Measurements from ENCODE around the gene RNF114.
"Not testable (repeated sequence)": the region's sequence is repeated elsewhere in the genome, so short reads cannot be mapped to it uniquely, and the experiment has no call there.

RNF114 gene

DNA sequence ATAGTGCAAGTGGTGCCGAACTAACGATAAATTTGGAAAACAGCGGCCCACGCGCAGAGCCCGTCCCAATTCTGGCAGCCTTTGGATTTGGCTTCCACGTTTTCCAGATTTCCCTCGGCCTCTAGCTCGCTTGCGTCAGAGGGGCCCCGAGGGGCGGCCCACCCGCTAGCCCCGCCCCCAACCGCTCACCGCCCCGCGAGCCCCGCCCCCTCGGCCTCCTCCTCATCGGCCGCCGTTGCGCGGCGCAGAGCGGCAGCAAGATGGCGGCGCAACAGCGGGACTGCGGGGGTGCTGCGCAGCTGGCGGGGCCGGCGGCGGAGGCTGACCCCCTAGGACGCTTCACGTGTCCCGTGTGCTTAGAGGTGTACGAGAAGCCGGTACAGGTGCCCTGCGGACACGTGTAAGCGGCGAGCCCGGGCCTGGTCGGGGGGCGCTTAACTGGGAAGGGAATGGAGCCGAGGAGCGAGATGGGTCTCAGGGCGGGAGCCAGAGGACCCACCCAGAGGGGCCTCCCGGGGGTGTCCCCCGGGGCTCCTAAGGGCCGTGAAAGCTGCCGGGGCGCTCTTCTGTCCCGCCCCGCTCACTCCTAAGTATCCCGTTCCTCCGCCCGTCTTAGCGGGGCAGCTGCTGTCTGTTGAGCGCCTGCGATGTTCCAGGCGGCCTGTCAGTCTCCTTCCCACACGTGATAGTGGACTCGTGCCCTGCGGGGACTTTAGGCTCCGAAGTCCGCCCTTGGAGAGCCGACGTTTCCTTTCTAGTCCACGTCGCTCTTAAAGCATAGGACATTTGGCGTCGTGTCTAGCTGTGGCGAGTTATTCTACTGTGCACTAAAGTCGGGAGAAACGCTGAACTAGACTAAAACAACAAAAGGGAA, at the start of gene RNF114:
Gene RNF114 (plus strand): TSS at position 245 of the 874 bp plus-strand sequence. CDS start 16 bp downstream, at position 261.
- DNase-seq (ENCODE audit: low read depth): peak; percentile 43

DNA sequence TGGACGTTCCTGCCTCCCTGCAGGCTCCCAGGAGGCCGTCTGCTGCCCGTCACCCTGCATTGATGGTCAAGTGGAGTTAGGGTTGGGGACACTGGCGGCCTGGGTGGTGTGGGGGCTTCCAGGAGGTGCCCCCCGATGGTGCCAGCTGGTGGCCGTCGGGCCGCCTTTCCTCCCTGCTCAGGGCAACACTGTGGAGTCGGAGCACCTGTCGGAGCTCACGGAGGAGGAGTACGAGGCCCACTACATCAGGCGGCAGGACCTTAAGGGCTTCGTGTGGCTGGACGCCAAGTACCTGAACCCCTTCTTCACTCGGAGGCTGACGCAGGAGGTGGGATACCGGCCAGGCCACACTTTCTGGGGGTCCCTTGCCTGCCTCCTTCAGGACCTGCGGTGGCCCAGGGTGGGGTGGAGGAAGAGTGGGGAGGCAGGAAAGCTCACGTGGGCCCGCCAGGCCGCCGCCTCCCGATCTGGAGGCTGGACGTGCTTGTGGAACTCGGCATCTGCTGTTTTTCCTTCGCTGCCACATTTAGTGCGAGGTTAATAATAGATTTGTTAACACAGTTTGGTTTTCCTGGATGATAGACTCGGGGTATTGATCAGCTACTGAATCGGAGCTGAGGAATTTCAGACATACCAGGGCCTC, 49.5 kb upstream of the RNF114 start:
- no peak for DNase-seq (ENCODE audit: low read depth)

GRCh38 chr20:49887251-49888211, 48.7 kb upstream of the RNF114 start:
- DNase-seq (ENCODE audit: low read depth): no peak

DNA sequence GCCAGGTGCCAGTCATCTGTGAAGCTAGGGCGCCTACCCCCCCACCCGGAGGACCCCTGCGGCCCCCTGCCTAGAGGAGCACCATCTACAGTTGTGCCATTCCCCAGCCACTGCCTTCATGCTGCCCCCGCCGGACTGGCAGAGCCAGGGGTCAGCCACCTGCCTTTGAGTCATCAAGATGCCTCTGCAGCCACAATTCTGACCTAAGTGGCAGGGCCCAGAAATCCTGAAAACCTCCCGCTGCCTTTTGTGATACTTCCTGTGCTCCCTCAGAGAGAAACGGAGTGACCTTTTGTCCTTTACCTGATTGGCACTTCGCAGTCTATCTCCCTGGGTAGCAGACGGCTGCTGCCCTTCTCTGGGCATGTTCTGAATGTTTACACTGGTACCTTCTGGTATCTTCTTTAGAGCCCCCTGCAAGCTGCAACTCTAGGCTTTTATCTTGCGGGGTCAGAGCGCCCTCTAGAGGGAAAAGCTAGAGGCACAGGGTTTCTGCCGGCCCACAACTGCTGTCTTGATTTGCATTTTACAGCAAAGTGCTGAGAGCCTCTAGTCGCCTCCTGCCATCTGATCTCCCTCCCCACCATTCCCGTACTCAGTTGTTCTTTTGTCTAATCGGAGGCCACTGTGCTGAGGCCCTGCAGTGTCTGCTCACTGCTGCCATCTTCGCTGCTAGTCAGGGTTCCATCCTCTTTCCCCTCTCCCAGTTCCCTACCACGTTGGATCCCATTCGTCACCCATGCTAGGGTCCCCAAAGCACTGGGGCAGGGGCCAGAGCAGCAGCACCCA, 47.8 kb upstream of the RNF114 start:
- no peak for DNase-seq (ENCODE audit: low read depth)

DNA sequence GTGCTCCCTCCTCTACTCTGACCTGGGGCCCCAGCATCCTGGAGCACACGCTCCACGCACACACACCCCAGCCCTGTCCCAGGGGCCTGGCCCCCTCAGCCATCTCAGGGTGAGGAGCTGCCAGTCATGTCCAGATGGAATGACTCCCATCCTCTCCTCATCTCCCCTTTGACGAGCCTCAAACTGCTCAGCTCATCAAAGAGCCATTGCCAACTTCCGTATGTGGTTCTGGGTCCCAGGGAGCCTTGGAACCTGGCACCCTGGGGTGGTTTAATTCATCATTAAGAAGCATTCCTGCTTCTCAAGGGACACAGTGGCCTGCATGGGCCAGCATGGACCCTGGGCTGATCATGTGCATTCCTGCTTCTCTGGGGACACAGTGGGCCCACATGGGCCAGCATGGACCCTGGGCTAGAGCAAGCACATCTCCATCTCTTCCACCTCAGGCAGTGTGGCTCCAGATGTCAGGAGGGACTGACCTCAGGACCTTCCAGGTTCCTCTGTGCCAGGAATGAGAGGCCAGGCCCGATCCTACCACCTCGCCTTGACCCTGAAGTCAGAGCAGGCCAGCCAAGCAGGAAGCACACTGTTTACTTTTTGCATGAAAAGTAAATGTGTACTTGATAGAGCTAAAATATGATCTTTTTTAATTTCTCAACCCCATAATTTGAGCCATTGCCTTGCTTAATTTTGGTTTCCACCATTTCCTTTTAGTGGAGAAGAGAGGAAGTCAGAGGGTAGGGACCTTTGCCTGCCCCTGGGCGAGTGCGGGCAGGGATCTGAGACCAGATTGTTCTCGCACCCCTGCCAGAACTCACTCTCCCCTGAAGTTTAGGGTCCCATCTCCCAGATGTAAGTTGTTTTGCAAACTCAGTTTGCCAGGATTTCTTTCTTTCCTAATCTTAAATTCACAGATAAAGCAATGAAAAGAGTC, 46.9 kb upstream of the RNF114 start:
- DNase-seq (ENCODE audit: low read depth): no peak

DNA sequence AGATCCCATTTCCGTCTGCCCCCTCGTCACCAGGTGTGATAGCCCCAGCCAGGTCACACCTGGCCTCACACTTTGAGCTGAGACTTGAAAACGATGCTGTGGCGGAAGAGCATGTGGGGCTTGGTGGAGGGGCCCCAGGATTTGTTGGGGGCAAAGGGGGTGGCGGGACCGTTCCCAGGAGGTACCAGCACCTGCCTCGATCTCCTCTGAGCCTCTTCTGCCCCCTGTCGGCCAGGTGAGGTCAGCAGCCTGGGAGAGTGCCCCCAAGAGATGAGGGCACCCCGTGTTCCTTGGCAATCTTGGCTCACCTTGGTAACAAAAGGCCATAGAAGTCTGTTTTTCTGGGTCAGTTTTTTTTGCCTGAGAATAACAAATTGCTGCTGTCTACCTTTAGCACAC, 46.3 kb upstream of the RNF114 start:
- DNase-seq (ENCODE audit: low read depth): no peak

DNA sequence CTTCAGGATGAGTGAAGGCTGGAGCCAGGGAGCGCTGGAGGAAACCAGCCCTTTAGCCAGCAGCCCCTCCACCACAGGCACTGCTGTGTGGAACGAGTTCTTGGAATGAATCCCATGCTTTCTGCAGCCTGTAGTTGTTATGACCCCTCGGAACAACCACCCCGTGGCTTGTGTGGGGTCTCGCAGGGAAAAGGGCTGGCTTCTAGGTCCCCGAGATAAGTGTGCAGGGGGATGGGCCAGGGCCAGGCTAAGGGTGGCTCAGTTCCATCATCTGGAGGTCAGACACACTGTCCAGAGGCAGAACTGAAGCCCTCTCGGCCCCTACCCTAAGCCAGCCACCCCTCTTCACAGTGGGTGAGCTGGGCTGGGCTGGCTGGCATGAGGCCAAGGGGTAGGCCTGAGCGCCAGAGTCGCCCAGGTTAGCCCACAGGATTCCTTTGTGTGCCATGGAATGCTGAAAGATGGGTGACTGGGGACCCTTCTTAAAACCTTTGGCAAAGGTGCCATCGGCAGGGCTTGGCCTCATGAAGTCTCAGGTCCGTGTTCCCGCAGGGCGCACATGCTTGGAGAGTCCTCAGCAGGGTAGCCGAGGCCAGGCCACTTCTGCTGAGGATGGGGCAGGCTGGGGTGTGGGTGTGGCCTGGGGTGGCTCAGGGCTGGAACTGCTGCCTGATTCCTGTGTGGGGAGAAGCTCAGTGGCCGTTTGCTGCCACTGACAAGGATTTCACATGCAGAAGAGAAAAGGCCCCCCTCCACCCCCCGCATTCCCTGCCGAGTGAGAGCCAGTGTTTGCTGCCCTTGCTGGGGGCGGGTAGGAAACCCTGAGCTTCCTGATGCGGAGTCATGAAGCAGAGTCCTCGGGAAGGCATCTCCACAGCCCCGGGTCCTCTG, 45.5 kb upstream of the RNF114 start:
- no peak for DNase-seq (ENCODE audit: low read depth)

DNA sequence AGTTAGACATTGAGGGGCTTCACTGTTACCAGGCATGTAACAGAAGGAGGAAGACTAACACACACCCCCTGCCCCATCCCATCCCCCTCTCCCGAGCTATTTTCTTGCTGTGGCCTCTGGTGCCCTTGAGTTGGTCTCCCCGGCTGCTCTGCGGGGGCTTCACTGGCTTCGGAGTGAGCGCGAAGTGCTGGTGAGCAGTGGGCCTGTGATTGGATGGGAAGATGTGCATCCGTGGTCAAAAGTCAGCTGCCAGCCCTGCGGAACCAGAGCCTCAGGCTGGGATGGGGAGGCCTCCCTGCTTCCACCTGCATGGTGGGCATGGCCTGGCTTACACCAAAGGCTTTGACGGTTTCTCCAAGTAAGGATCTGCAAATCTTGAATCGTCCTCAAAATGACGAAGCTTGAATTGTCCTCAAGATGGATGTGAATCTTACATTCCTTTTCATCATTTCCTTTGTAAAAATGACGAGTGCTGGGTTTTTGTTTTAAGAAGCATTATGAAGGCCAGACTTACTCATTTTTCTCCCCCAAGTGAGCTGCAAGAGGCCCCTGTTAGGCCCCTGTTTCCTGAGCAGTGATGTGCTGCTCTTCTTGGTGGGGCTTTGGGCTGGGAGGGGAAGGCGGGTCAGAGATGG, 44.6 kb upstream of the RNF114 start:
- no peak for DNase-seq (ENCODE audit: low read depth)

DNA sequence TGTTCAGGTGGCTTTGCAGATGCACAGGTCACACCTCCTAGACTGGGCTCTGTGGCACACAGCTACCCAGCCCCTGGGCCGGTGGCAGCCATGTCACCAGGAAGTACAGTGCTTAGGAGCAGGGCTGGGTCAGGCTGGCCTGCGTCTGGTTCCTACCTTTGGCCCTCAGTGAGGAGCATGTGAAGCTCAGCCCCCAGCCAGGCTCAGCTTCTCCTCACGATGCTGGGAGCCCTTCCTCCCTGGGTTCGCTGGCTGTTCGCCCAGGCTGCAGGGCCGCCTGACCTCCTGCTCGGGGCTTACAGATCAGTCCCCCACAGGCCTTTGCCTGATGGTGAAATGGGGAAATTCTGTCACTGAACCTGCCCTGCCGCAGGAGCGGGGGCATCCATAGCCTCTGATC, 43.9 kb upstream of the RNF114 start:
- DNase-seq (ENCODE audit: low read depth): no peak

- no peak for DNase-seq (ENCODE audit: low read depth)
These were observed 43.4 kb upstream of the RNF114 start for GRCh38 chr20:49892817-49893216.

GRCh38 chr20:49893242-49894072, 42.7 kb upstream of the RNF114 start:
- DNase-seq (ENCODE audit: low read depth): peak; percentile 20

DNA sequence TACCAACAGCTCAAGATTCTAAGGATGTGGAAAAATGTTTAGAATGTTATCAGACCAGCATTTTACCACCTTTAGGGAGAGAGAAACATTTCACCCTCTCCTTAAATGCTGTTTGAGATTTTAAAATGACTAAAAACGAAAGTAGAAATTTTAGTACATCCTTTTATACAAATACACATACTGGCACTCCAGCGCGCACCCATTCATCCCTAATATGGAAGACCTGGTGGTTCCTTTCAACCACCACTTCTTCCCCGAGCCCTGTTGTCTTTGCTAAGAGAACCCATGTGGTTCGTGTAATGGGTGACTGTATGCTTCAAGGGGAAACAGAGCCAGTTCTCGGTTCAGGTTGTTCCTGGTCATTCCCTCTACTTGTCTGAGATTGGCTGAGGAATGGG, 42.1 kb upstream of the RNF114 start:
- no peak for DNase-seq (ENCODE audit: low read depth)

DNA sequence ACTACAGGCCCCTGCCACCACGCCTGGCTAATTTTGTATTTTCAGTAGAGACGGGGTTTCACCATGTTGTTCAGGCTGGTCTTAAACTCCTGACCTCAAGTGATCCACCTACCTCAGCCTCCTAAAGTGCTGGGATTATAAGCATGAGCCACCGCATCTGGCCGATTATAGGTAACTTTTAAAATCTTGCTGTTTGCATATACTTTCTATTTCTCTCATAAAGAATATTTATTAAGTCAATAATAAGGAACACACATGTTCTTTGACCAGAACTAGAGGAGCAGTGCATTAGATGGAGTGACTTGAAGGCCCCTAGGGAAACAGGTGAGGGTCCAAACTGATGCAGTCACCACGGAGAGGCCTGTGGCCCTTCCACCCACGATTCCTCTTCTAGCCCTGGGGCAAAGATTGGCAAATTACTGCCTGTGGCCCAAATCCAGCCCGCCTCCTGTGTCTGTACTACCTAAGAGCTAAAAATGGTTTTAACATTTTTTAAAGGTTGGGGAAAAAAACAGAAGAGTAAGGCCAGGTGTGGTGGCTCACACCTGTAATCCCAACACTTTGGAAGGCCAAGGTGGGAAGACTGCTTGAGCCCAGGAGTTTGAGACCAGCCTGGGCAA, 40.6 kb upstream of the RNF114 start:
- DNase-seq (ENCODE audit: low read depth): not testable (repeated sequence)

- DNase-seq (ENCODE audit: low read depth): no peak
These were observed 40.0 kb upstream of the RNF114 start for GRCh38 chr20:49896204-49896603.

DNA sequence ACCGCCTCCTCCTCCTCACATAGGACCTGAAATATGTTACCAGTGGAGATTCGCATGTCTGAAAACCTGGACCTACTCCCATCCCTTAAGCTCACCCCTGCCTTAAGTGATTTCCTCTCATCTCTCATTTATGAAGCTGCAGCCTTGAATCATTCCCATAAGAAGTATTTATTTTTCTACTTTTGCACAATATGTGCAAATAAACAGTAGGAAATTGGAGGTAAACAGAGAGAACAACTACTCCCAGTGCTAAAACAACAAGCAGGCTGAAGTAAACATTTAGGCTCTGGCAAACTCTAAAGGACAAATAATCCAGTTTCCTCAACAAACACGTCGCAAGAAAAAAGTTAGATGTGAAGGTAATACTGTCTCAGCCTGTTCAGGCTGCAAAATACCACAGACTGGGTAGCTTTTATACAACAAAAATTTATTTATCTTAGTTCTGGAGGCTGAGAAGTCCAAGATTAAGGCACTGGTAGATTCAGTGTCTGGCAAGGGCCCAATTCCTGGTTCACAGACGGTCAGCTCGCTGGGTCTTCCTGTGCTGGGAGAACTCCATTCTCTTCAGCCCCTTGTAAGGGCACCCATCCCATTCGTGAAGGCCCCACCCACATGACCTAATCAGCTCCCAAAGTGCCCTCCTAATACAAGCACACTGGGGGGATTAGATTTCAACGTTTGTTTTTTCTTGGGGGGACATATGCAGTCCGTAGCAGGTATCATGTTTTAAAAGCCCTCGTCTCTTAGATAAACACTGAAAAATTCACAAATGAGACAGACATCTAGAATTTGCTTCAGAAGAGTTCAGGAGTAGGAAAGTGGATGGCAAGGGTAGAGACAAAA, 36.4 kb upstream of the RNF114 start:
- no peak for DNase-seq (ENCODE audit: low read depth)

GRCh38 chr20:49901588-49901987, 34.6 kb upstream of the RNF114 start:
- no peak for DNase-seq (ENCODE audit: low read depth)
